RWPE1 (cell line): ENCODE measurements around the gene DNASE1L2.

Experiments
- CTCF ChIA-PET: fragments of 350-600 bp; sonication (Branson Sonifier 250); formaldehyde crosslinking; extraction: SDS; loops from one replicate; lab custom pipeline; 2021; lab: Yijun Ruan, JAX
- POLR2A ChIA-PET: fragments of 400-600 bp; formaldehyde crosslinking; extraction: SDS; loops from one replicate; lab custom pipeline; 2020; ENCODE audit warnings: antibody characterized with exemption; ENCODE audit not compliant: low non-redundant PET; lab: Yijun Ruan, JAX
- DNase-seq: peaks from one replicate; pipeline ENCODE4 v3.0.0; 2012; ENCODE audit warnings: low spot score
- H3K27ac ChIP-seq: fragments of 450-650 bp; 2 replicates; pipeline ENCODE4 v1.5.1; 2017
- TF ChIP-seq, protein P1 (sequence below): fragments of 450-650 bp; conservative IDR thresholded peaks from 2 replicates; pipeline ENCODE4 v1.5.1; 2017; ENCODE audit warnings: low read depth, mild to moderate bottlenecking

Gene DNASE1L2

DNA sequence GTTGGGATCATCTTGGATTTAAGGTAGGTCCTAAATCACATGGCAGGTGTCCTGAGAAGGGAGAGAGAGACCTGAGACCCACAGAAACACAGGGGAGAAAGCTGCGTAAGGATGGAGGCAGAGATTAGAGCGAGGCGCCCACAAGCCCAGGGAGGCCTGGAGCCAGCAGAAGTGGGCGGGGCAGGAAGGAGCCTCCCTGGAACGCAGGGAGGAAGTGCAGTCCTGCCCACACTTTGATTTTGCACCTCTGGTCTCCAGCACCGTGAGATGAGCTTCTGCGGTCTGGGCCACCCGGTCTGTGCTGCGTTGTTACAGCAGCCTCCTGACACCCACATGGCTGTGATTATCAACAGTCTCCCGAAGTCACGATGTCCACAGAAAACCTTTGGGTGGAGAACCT, 6.4 kb downstream of the DNASE1L2 start:
- CTCF ChIA-PET = interaction anchor here (0.6 to 0.7 kb wide), 2 partner anchors 172 to 606 kb away, joined by 3 read pairs; no protein-coding TSS in a partner anchor
- POLR2A ChIA-PET = no interaction called here
- no peak for DNase-seq
- peak overlapping the region; percentile 19; the same call in 1 of the 2 replicates for H3K27ac ChIP-seq
- TF ChIP-seq, protein P1, sequence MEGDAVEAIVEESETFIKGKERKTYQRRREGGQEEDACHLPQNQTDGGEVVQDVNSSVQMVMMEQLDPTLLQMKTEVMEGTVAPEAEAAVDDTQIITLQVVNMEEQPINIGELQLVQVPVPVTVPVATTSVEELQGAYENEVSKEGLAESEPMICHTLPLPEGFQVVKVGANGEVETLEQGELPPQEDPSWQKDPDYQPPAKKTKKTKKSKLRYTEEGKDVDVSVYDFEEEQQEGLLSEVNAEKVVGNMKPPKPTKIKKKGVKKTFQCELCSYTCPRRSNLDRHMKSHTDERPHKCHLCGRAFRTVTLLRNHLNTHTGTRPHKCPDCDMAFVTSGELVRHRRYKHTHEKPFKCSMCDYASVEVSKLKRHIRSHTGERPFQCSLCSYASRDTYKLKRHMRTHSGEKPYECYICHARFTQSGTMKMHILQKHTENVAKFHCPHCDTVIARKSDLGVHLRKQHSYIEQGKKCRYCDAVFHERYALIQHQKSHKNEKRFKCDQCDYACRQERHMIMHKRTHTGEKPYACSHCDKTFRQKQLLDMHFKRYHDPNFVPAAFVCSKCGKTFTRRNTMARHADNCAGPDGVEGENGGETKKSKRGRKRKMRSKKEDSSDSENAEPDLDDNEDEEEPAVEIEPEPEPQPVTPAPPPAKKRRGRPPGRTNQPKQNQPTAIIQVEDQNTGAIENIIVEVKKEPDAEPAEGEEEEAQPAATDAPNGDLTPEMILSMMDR = no peak

DNA sequence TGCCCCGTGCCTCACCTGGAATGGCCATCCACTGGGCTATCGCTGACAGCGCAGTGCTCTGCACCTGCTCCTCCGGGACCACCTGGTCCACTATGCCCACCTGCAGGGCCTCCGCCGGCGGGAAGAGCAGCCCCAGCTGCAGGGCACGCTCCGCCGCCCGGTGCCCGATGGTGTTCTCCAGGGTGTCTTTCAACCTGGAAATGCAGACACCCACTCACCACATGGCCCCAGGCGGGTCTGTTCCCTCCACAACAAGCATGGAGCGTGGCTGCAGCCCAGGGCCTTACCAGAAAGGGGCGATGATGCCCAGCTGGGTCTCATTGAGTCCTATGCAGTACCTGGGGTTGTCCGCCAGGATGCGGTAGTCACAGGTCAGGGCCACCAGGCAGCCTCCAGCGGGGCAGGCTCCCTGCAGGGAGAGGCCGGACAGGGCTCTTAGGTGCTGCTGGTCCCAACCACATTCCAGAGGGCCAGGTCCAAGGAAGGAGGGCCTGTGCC, 6.8 kb downstream of the DNASE1L2 start:
- ChIA-PET CTCF (interaction anchor here (0.6 to 0.7 kb wide), 2 partner anchors 171 to 606 kb away, joined by 3 read pairs; no protein-coding TSS in a partner anchor), POLR2A (no interaction called here)
- no peak for DNase-seq
- peak overlapping the region; percentile 21; the same call in 1 of the 2 replicates for H3K27ac ChIP-seq
- TF ChIP-seq, protein P1 = no peak

DNA sequence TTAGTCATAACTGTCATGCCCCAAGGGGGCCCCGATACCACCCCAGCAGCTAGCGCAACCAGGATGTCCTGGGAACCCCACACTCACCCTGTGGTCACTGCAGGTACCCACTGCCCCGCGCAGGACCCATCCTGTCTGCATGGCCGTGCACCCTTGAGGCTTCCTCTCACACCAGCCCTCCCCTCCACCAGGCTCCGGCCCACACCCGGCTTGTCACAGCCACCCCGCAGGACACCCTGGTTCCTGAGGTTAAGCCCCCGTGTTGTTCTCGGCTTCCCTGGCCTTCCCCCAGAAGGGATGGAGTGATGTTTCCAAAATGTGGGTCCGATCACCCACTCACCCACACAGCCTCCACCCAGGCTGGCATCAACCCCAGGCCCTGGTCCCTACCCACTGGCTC, 7.5 kb downstream of the DNASE1L2 start:
- DNase-seq = no peak
- ChIA-PET POLR2A (no interaction called here), CTCF (no interaction called here)
- TF ChIP-seq, protein P1 = no peak
- H3K27ac ChIP-seq = peak overlapping the region; percentile 21; the same call in 1 of the 2 replicates

DNA sequence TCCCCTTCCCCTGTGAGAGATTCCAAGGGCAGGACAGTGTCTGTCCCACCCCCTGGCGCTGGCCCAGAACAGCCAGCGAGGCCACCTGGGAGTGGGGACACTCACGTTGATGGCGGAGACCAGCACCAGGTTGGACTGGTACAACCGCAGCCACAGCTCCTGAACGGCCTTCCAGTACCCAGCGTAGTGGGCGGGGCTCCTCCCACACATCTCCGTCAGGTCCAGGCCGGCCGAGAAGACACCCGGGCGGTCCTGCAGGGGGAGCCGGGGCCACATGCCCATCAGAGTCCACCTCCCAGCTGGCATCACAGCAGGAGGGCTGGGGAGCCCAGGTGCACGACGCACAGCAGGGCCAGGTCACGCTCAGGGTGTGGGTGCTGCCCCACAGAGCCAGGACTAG, 8.1 kb downstream of the DNASE1L2 start:
- TF ChIP-seq, protein P1 = no peak
- CTCF ChIA-PET = no interaction called here
- peak overlapping the region; percentile 21 for H3K27ac ChIP-seq
- no peak for DNase-seq
- POLR2A ChIA-PET = no interaction called here

DNA sequence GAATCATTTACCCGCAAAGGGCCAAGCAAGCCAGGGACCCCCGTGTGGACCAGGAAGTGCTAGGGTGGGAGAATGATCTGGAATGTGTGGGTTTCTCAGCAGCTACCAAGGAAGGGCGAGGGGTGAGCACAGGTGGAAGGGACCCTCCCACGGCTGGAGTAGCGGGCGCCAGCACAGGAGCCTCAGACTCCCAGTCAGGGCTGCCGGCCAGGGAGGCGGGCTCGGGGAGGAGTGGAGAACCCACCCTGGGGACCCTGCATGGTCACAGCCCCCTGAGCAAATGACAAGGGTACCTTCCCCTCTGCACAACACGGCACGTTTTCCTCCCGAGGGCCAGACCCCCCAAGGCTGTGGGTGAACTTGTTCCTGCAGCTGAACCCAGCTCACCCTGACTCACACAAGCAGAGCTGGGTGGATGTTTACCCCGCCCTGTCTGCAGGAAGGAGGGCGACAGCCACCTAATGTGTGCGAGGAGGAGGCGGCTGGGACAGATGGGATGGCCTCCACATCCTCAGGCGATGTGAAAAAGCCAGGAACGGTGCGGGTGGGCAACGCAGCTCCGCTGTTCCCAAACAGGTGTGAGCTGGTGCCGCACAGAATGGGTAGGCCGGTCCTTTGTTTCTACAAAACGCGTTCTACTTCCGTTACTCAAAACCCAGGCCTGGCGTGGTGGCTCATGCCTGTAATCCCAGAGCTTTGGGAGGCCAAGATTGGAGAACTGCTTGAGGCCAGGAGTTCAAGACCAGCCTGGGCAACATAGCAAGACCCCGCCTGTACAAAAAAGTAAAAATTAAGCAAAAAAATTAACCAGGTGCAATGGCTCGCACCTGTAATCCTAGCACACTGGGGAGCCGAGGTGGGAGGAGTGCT, 8.9 kb downstream of the DNASE1L2 start:
- no peak for DNase-seq
- POLR2A ChIA-PET = interaction anchor here (0.6 kb wide), 1 partner anchor 17 kb away, joined by 4 read pairs; no protein-coding TSS in a partner anchor
- H3K27ac ChIP-seq = peak overlapping the region; percentile 21
- CTCF ChIA-PET = no interaction called here
- TF ChIP-seq, protein P1 = no peak

DNA sequence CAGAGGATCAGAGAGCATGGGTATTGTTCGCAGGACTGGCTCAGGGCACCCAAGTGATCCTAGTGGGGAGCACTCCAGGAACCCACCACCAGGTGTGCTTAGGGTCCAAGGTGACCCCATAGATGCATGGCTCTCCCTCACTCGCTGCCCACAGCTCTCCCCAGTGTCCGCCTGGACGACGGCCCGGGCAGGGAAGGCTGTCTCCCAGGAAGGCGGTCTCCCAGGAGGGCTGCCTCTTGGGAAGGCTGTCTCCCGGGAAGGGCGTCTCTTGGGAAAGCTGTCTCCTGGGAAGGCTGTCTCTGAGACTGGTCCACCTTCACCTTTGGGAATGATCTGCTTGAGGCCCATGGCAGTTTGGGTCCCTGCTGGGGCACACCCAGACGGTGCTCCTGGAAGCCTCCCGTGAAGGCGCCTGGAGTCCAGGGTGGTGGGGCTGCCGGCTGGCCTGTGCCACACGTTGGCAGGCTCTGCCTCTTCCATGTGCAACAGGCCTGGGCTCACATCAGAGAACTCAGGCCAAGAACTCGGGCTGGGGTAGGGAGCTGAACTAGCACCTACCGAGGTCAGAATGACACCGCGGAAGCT, 10.1 kb downstream of the DNASE1L2 start:
- ChIA-PET POLR2A (no interaction called here), CTCF (interaction anchor here (0.7 kb wide), 1 partner anchor 39 kb away, joined by 4 read pairs; no protein-coding TSS in a partner anchor)
- TF ChIP-seq, protein P1 = no peak
- no peak for DNase-seq
- peak overlapping the region; percentile 3; the same call in 1 of the 2 replicates for H3K27ac ChIP-seq
